GM18511 (cell line): ENCODE measurements around the gene PSMA7.
A peak's percentile ranks its signal among the peaks of the same experiment; 100 is the strongest.

Source experiments
- ATAC-seq: cut with Tn5 transposase; IDR thresholded peaks from one replicate; pipeline ENCODE4 v1.9.1; 2021; ENCODE audit warnings: mild to moderate bottlenecking, moderate library complexity; ENCODE audit not compliant: unreplicated experiment

Gene PSMA7

DNA sequence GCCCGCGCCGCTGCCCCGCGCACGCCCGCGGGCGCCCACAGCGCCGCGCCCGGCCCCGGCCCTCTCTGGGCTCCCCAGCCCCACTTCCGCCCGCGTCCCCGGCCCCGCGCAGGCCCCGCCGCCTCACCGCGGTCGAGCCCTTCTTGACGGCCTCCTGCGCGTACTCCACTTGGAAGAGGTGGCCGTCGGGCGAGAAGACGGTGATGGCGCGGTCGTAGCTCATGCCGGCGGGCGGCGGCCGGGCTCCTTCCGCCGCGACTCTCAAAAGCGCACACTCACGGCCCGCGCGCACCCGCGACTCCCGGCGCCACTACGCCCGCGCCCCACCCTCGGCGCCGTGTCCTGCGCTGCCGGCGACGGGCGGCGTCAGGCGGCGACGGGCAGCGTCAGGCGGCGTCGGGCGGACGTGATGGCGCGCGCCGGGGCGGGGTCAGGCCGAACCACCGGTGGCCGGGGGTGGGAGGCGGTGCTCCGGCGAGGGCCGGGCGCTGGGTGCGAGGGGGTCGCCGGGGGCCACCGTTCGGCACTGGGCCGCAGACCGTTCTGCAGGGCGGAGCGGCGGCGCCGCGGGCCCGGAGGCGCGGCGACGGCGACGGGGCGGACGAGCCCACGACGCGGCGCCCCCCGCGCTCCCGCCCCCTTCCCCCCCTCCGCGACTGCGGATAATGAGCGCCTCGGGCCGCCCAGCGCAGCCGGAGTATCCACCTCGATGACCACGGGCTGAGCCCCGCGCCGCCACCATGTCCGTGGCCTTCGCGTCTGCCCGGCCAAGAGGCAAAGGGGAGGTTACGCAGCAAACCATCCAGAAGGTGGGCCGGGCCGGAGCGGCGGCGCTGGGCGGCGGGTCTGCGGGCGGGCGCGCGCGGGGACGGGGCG, at the start of gene PSMA7, which contains the start of gene SS18L1:
Gene PSMA7 (minus strand): TSS at position 314 of the 876 bp plus-strand sequence. CDS start 91 bp downstream, at position 223.
Gene SS18L1 (plus strand): TSS at position 689 of the 876 bp plus-strand sequence. CDS start 52 bp downstream, at position 741.
- peak; percentile 83 for ATAC-seq

DNA sequence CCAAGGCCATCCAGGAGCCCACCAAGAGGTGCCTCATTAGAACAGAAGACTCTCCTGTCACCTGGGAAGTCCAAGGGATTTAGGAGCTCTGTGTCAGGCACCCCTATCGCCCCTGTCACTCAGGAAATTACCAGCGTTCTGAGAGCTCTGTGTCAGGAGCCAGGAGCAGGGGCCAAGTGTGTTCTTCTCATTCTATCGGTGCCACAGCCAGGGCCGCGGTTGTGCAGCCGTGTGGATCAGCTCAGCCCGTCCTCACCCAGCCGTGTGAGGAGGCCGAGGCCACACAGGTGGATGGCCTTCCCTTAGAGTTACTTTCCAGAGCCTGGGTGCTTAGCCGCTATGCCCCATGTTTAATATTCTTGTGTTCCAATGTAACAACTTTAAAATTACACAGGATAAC, 49.4 kb upstream of the PSMA7 start:
- ATAC-seq: no peak

DNA sequence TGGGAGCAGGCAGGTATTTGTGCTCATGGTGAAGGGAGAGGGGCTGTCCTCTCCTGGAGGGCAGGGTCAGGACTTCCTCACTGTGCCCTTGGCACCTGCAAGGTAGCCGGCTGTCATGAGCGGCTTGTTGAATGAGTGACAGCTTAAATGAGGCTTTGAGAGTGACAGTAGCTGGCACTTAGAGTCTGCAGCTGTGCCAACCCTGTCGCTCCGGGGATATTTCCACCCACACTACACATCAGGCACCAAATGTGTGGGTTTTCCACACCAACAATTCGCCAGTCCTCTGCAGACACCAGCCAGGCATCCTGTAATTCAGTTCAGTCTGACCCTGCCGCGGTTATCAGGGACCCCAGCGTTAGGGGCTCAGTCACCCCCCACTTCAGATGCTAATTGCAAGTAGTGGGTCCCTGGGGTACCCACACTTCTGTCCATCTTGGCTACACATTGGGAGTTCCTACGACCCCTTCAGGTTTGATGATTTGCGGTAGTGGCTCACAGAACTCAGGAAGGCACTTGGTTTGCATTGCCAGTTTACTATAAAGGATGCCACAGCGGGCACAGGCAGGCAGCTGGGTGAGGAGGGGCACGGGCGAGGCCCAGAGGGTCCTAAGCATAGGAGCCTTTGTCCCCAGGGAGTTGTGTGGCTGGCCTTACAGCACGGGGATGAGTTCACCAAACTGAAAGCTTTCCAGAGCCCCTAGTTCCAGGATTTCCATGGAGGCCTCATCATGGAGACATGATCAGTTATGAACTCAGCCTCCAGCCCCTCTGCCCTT, 48.8 kb upstream of the PSMA7 start:
- no peak for ATAC-seq

DNA sequence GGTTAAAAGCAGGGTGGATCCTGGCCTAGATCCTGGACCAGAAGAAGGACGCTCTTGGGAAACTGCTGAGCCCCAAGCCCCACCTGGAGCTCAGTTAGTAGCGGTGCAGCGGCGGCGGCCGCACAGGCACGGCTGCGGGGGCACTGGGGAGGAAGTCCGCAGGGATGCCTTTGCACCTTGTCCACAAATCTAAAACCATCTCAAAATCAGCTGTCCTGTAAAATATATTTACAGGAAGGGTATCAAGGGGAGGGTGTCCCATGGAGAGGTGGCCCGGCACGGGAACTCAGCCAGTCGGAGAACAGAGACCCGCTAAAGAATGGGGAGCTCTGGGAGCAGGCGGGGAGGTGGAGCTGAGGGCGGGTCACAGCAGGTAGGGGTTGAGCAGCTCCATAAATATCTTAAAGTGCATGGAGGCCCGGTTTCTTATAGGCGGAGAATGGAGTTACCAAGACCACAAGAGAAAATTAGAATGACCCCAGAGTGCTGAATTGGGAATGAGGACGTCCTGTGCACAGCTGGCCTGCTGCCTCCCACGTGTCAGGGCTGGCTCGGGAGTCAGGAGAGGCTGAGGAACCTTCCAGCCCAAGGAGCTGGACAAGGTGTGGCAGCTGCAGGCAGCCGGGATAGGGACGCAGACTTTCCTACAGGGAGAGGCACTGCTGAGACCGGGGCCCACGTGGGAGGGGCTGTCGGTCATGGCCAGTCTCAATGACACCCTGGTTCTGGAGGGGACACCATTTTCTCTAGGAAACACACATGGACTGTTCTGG, 47.6 kb upstream of the PSMA7 start:
- ATAC-seq: no peak

DNA sequence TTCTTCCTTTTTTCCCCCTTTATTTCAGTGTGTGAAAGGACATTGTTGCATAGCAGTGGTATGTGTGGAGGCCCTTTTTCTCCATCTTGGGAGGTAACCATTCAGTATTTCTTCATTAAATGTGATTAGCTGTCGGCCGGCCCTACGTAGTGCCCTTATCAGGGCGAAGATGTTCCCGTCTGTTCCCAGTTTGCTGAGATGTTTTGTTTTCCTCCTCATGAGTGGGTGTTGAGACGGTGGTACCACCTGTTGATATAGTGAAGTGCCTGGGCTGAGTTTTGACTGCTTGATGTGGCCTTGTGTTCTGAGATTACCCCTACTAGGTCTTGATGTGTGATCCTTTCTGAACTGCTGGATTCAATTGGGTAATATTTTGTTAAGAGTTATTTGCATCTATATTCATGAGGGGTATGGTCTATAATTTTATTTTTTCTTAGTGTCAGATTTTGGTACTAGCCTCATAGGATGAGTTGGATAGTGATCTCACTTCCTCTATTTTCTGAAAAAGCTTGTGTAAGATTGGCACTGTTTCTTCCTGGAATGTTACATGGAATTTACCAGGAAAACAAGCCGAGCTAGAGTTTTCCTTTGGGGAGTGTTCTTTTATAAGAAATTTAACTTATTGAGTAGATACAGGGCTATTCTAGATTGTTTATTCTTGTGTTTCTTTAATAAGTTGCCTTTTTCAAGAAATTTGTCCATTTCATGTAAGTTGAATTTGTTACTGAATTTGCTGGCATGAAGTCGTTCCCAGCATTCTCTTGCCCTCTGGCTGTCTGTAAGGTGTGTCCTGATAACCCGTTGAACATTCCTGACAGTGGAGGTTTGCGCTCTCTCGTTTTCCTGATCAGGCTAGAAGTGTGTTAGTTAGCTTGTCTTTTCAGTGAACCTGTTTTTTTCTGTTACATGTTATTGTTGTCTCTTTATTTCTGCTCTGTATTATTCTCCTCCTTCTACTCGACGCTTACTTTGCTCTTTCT, 44.0 kb upstream of the PSMA7 start:
- no peak for ATAC-seq

DNA sequence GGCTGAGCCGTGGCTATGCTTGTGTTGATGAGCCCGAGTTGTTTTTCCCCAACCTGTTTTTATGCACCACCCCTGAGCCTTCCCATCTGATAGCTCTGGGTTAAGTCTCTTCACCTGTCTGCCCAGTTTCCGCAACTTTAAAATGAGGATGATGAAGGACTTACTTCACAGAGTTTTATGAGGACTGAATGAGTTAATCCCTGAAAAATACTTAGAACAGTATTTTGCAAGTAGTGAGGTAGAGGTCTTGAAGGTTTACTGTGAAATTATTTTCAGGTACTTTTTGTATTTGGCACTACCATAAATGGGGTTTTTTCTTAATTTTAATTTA, 42.9 kb upstream of the PSMA7 start:
- ATAC-seq: no peak

DNA sequence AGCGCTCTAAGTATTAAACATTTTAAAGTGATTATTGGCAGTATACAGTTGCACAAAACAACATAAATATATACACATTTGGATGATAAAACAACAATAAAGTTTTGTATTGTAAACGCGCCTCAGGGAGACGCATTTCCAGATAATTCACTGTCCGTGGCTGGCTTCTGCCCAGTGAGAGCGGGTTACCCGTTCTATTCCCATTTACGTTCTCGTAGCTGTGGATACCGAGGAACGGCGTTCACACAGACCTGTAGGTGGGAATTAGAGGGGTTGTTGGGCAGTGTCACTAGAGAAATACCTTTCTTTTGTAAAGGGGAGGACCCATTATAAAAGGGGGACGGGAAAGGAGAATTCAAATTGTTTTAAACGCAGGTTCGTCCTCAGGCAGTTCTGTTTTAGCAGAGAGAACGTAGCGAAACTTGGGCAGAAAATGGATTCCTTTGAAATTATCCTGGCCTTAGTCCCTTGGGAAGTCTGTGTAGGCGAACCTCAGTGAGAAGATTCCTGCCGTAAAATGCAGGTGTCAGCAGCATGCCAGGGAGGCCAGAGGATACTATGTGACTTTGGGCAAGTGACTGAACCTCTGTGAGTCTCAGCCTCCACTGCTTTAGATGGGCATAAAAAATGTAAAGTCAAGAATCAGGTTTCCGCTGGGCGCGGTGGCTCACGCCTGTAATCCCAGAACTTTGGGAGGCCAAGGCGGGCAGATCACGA, 40.4 kb upstream of the PSMA7 start:
- ATAC-seq: no peak

DNA sequence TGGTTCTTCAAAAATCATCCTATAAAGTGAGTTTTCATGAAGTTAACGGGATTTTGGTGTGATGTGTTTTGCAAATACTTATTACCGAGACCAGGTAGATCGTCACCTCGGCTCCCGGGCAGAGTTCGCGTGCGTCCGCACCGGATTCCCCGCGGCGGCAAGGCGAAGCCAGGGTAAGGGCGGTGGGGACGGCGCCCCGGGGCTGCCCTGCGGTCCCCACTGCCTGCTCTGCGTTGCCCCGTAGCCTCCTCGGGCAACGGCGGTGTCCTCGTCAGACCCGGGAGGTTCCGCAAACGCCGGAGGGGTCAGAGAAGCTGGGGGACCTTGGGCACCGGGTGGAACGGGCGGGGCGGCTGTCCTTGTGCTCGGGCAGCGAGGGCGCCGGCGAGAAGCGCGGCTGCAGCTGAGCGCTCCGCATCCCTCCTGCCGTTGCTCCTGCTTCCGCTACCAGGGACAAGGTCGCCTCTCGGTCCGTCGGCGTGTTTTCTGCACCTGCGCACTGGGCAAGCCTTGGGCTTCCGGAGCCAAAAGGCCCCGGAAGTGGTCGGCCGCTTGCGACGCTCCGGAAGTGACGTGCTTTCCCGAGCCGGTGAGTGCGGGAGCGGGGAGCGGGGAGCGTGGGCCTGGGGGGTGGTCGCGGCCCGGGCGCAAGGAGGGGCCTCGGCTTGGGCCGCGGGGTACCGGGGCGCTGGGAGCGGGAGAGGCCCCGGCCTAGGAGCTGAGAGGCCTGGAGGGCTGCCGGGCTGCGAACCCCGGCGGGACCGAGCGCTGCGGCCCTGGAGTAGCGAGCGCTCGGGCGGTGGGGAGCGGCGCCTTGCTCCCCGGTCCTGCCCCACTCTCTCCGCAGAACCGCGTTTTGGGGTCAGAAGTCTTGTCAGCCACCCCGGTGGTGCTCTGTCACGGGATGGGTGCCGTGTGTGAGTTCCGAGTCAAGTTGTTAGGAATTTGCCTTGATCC, 39.6 kb upstream of the PSMA7 start, which contains the start of gene MTG2:
Gene MTG2 (plus strand): TSS at position 560 of the 957 bp plus-strand sequence. CDS start 10,393 bp downstream, outside the sequence.
- peak; percentile 96 for ATAC-seq

DNA sequence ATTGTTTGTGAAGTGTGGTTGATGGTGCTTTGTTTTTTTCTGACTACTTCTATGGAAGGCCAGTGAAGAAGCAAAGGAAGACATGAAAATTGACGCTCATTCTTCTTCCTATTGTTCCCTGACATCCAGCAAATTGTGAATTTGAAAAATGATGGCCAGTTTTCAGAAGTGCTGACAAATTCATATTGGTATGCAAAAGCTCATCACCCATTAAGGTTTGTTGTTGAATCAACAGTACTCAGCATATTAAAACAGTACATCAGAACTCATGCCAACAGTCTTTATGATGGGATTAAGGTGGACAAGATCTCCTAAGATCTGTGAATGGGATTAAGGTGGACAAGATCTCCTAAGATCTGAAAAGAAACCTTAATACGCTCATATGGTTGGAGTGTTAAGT, 38.6 kb upstream of the PSMA7 start:
- ATAC-seq: no peak

DNA sequence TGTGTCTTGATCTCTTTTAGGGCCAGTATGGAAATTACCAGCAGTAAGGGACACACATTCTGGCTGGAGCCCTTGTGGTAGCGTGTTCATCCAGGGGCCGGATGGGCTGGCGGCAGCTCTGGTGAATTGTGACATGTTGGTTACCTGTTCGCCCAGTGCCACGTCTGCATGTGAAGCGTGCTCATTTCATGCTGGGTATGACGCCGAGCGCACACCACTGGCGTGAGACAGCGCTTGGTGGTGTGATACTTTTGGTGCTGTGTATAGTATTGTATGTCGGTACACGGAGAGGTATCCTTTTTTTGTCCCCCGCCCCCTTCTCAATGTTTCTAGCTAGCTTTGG, 35.9 kb upstream of the PSMA7 start:
- no peak for ATAC-seq

DNA sequence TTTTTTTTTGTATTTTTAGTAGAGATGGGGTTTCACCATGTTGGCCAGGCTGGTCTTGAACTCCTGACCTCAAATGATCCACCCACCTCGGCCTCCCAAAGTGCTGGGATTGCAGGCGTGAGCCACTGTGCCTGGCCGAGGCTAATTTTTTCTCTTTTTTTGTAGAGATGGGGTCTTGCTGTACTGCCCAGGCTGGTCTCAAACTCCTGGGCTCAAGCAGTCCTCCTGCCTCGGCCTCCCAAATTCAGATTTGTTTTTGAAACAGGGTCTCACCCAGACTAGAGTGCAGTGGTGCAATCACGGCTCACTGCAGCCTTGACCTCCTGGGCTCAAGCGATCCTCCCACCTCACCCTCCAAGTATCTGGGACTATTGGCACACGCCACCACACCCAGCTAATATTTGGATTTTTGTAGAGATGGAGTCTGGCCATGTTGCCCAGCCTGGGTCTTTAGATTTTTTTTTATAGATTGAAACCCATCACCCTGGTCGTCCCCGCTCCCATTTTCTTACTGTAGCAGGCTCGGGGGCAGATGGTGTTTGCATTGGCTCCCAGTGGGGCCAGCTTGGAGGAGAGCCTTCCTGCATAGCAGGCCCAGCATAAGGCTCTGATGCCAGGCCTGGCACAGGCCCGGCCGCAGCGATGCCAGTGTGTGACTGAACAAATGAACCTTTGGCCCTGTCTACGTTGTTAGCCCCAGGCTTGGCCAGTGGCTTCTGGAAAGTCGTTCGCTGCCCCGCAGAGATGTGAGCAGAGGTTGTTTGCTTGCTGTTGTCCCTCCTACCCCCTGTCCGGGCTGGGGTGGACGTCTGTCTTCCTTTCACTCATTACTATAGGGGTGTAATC, 35.3 kb upstream of the PSMA7 start:
- no peak for ATAC-seq

DNA sequence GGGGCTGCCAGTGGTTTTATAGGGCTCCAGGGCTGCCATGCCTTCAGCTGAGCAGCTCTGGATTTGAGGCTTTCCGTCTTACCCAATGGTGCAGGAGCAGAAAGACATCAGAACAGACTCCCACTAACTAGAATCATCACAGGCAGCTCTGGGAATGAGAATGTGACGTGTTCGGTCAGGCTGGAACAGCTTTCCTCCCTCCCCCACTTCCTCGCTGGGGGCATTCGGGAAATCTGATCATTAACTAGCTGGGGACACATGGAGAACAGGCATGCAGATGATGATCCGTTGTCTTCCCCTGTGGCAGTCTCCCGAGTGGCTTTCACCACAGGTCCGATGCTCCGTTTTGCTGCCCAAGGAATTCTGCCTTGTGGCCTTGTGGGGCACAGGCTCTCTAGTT, 34.1 kb upstream of the PSMA7 start:
- ATAC-seq: no peak

DNA sequence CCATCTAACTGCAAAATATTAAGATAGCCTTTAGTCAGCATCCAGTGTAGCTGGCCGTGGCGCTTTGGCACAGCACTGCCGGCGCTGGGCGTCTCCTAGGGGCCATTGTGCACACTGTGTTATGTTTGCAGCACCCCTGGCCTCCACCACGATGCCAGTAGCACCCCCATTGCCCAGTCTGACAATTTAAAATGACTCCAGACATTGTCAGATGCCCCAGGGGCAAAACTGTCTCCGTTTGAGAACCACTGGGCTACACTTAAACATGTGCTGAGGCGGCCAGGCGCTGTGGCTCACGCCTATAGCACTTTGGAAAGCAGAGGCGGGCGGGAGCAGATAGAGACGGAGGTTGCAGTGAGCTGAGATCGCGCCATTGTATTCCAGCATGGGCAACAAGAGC, 33.7 kb upstream of the PSMA7 start:
- no peak for ATAC-seq

DNA sequence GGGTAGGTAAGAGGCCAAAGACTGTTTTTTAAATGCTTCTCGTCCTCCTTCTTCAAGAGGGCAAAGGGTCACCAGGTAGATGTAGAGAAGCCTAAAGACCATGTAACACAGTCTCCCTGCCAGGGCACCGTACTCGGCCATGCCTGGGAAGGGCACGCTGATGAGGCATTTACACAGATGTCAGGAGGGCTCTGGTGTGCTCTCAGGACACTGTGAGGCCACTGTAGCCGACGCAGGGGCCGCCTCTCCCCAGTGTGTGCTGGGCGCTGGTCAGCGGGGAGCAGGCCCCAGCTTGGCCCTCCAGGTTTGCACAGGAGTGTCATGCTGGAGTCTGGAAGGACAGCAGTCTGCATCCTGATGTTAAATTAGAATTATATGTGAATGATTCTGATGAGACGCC, 32.5 kb upstream of the PSMA7 start:
- no peak for ATAC-seq

DNA sequence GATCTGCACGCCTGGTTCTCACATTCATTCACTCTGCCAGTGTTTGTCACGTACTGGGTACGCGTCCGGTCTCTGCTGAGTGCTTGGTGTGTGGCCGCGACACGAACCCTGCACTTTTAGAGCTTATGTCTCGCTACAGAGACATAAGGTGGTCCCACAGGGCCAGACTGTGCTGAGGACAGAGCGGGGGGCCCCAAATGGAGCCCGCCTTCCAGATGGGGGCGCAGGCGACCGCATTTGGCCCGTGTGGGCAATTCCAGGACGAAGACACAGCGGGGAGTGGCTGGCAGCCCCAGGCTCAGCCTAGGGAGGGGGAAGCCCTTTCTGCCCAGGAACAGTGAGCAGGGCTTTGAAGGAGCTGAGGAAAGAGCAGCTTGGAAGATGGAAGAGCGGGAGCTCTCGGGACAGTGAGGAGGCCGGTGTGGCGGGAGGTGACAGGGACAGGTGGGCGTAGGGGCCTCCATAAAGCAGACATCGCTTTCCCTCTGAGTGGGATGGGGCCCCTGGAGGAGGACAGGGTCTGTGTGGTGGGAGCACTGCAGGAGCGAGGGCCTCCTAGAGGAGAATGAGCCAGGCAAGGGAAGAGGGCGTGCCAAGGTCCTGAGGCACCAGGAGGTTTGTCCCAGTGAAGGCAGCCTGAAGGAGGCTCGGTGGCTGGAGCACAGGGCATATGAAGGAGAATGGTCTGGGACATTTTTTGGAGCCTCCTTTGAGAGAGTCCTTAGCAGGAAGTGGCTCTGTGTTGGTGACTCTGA, 31.9 kb upstream of the PSMA7 start:
- ATAC-seq: no peak

DNA sequence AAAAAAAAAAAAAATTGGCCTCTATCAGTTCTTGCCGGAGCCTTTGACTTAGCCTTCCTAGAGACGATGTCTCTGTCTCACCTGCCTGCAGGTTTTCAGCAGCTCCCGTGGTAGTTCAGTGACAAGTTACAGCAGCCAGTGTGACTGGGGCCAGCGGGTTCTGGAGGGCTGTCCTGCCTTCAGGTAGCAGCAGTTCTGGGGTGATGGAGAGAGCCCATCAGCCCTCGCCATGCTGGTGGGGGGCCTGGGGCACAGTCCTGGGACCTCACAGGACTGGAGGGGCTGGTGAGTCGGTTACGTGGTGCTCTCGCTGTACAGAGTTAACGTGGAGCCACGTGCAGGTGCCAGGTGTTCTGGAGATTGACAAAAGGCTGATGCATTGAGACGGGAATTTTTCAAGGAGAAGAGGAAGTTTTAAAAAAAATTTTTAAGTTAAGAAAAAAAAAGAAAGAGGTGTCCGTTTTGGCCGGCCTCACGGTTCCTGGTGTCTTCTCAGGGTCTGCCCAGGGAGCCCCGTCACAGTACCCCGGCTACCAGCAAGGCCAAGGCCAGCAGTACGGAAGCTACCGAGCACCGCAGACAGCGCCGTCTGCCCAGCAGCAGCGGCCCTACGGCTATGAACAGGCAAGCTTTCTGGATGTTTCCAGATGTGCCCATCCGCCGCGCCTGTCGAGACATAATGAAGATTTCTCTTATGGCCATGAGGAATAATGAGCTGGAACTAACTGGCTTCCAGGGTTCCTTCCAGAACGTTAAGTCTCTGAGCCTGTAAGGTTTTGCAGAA, 31.0 kb upstream of the PSMA7 start:
- no peak for ATAC-seq
